Measurements from ENCODE around the gene TBC1D22A. TPM values are rescaled to one million over a fixed set of nuclear protein-coding genes. Genes with fewer than 3 reads are reported as not detected.

TBC1D22A gene
- total RNA-seq, 3 donors from 2014 or later: 29.8 to 31.1 (median 29.9) TPM

- Mint-ChIP-seq H3K9me3 (no peaks in the 10 kb centered on the region), H3K4me3 (no peak overlapping the region), H3K27me3 (ENCODE audit: low read depth) (no peaks in the 10 kb centered on the region), H3K4me1 (ENCODE audit: low read depth) (peaks cover 8% of the 10 kb centered on the region), H3K36me3 (ENCODE audit: insufficient read depth) (no peaks in the 10 kb centered on the region)
- ATAC-seq (no peak), DNase-seq (no peak)
These were observed 19.8 kb upstream of the TBC1D22A start for GRCh38 chr22:46742576-46743221.

GRCh38 chr22:46744581-46744980 lies 17.9 kb upstream of the TBC1D22A start:
- peaks cover 10% of the 10 kb centered on the region for H3K4me1 Mint-ChIP-seq (ENCODE audit: low read depth)
- no peaks in the 10 kb centered on the region for H3K9me3 Mint-ChIP-seq
- H3K4me3 Mint-ChIP-seq: no peak overlapping the region
- DNase-seq (no peak), ATAC-seq (no peak)
- no peaks in the 10 kb centered on the region for H3K36me3 Mint-ChIP-seq (ENCODE audit: insufficient read depth)
- no peaks in the 10 kb centered on the region for H3K27me3 Mint-ChIP-seq (ENCODE audit: low read depth)

- Mint-ChIP-seq H3K27me3 (ENCODE audit: low read depth) (no peaks in the 10 kb centered on the region), H3K9me3 (no peaks in the 10 kb centered on the region), H3K4me3 (no peak overlapping the region), H3K36me3 (ENCODE audit: insufficient read depth) (no peaks in the 10 kb centered on the region), H3K4me1 (ENCODE audit: low read depth) (peaks cover 22% of the 10 kb centered on the region)
- no peak for DNase-seq
- no peak for ATAC-seq
These were observed 16.3 kb upstream of the TBC1D22A start for GRCh38 chr22:46746192-46746591.

GRCh38 chr22:46746620-46747019 lies 15.8 kb upstream of the TBC1D22A start:
- Mint-ChIP-seq H3K9me3 (no peaks in the 10 kb centered on the region), H3K4me3 (no peak overlapping the region), H3K36me3 (ENCODE audit: insufficient read depth) (no peaks in the 10 kb centered on the region), H3K27me3 (ENCODE audit: low read depth) (no peaks in the 10 kb centered on the region), H3K4me1 (ENCODE audit: low read depth) (peaks cover 25% of the 10 kb centered on the region)
- no peak for ATAC-seq
- DNase-seq: no peak

GRCh38 chr22:46747646-46748045 lies 14.8 kb upstream of the TBC1D22A start:
- H3K4me3 Mint-ChIP-seq: no peak overlapping the region
- no peaks in the 10 kb centered on the region for H3K27me3 Mint-ChIP-seq (ENCODE audit: low read depth)
- ATAC-seq (no peak), DNase-seq (no peak)
- no peaks in the 10 kb centered on the region for H3K36me3 Mint-ChIP-seq (ENCODE audit: insufficient read depth)
- no peaks in the 10 kb centered on the region for H3K9me3 Mint-ChIP-seq
- peaks cover 25% of the 10 kb centered on the region for H3K4me1 Mint-ChIP-seq (ENCODE audit: low read depth)

- ATAC-seq: no peak
- DNase-seq: no peak
- Mint-ChIP-seq H3K9me3 (no peaks in the 10 kb centered on the region), H3K36me3 (ENCODE audit: insufficient read depth) (no peaks in the 10 kb centered on the region), H3K4me1 (ENCODE audit: low read depth) (peaks cover 25% of the 10 kb centered on the region), H3K27me3 (ENCODE audit: low read depth) (no peaks in the 10 kb centered on the region), H3K4me3 (peak overlapping the region; percentile 69)
These were observed 14.1 kb upstream of the TBC1D22A start for GRCh38 chr22:46748206-46748907.

GRCh38 chr22:46748908-46749675 lies 13.4 kb upstream of the TBC1D22A start:
- Mint-ChIP-seq H3K36me3 (ENCODE audit: insufficient read depth) (no peaks in the 10 kb centered on the region), H3K4me3 (peak overlapping the region; percentile 69), H3K9me3 (no peaks in the 10 kb centered on the region), H3K4me1 (ENCODE audit: low read depth) (peaks cover 26% of the 10 kb centered on the region), H3K27me3 (ENCODE audit: low read depth) (no peaks in the 10 kb centered on the region)
- DNase-seq: peak; percentile 46
- peak; percentile 74 to 78 for ATAC-seq

- H3K27me3 Mint-ChIP-seq (ENCODE audit: low read depth): no peaks in the 10 kb centered on the region
- ATAC-seq: peak; percentile 39 to 42
- peaks cover 30% of the 10 kb centered on the region for H3K4me1 Mint-ChIP-seq (ENCODE audit: low read depth)
- DNase-seq: no peak
- H3K9me3 Mint-ChIP-seq: no peaks in the 10 kb centered on the region
- no peaks in the 10 kb centered on the region for H3K36me3 Mint-ChIP-seq (ENCODE audit: insufficient read depth)
- H3K4me3 Mint-ChIP-seq: peak overlapping the region; percentile 69
These were observed 12.5 kb upstream of the TBC1D22A start for GRCh38 chr22:46749682-46750529.

- DNase-seq (no peak), ATAC-seq (no peak)
- Mint-ChIP-seq H3K36me3 (ENCODE audit: insufficient read depth) (no peaks in the 10 kb centered on the region), H3K9me3 (no peaks in the 10 kb centered on the region), H3K4me1 (ENCODE audit: low read depth) (peaks cover 30% of the 10 kb centered on the region), H3K4me3 (no peak overlapping the region), H3K27me3 (ENCODE audit: low read depth) (no peaks in the 10 kb centered on the region)
These were observed 12.0 kb upstream of the TBC1D22A start for GRCh38 chr22:46750530-46750800.

- DNase-seq (no peak), ATAC-seq (no peak)
- H3K4me1 Mint-ChIP-seq (ENCODE audit: low read depth): peaks cover 30% of the 10 kb centered on the region
- H3K27me3 Mint-ChIP-seq (ENCODE audit: low read depth): no peaks in the 10 kb centered on the region
- no peaks in the 10 kb centered on the region for H3K9me3 Mint-ChIP-seq
- no peak overlapping the region for H3K4me3 Mint-ChIP-seq
- H3K36me3 Mint-ChIP-seq (ENCODE audit: insufficient read depth): no peaks in the 10 kb centered on the region
These were observed 11.5 kb upstream of the TBC1D22A start for GRCh38 chr22:46750863-46751443.

- no peak overlapping the region for H3K4me3 Mint-ChIP-seq
- H3K36me3 Mint-ChIP-seq (ENCODE audit: insufficient read depth): peaks cover 3% of the 10 kb centered on the region
- ATAC-seq: no peak
- H3K4me1 Mint-ChIP-seq (ENCODE audit: low read depth): peaks cover 34% of the 10 kb centered on the region
- DNase-seq: no peak
- no peaks in the 10 kb centered on the region for H3K27me3 Mint-ChIP-seq (ENCODE audit: low read depth)
- H3K9me3 Mint-ChIP-seq: peaks cover 7% of the 10 kb centered on the region
These were observed 10.0 kb upstream of the TBC1D22A start for GRCh38 chr22:46752286-46752987.

GRCh38 chr22:46752988-46753310 lies 9.5 kb upstream of the TBC1D22A start:
- no peak for DNase-seq
- ATAC-seq: no peak
- Mint-ChIP-seq H3K4me1 (ENCODE audit: low read depth) (peaks cover 34% of the 10 kb centered on the region), H3K36me3 (ENCODE audit: insufficient read depth) (peaks cover 3% of the 10 kb centered on the region), H3K4me3 (no peak overlapping the region), H3K9me3 (peaks cover 7% of the 10 kb centered on the region), H3K27me3 (ENCODE audit: low read depth) (no peaks in the 10 kb centered on the region)

GRCh38 chr22:46753360-46753759 lies 9.1 kb upstream of the TBC1D22A start:
- ATAC-seq (no peak), DNase-seq (no peak)
- H3K36me3 Mint-ChIP-seq (ENCODE audit: insufficient read depth): peaks cover 3% of the 10 kb centered on the region
- H3K9me3 Mint-ChIP-seq: peaks cover 7% of the 10 kb centered on the region
- no peaks in the 10 kb centered on the region for H3K27me3 Mint-ChIP-seq (ENCODE audit: low read depth)
- peaks cover 36% of the 10 kb centered on the region for H3K4me1 Mint-ChIP-seq (ENCODE audit: low read depth)
- H3K4me3 Mint-ChIP-seq: no peak overlapping the region

- H3K9me3 Mint-ChIP-seq: peaks cover 7% of the 10 kb centered on the region
- DNase-seq (no peak), ATAC-seq (no peak)
- no peaks in the 10 kb centered on the region for H3K27me3 Mint-ChIP-seq (ENCODE audit: low read depth)
- H3K4me1 Mint-ChIP-seq (ENCODE audit: low read depth): peaks cover 38% of the 10 kb centered on the region
- H3K4me3 Mint-ChIP-seq: no peak overlapping the region
- H3K36me3 Mint-ChIP-seq (ENCODE audit: insufficient read depth): peaks cover 3% of the 10 kb centered on the region
These were observed 8.7 kb upstream of the TBC1D22A start for GRCh38 chr22:46753761-46754109.

Measured in activated T-cell treated with anti-CD3 and anti-CD28 coated beads, Interleukin-2, amount 50 U/mL, for 4 hours (primary cell).